Measurements from ENCODE around the gene SLC47A2. TPM values are rescaled to one million over a fixed set of nuclear protein-coding genes. Genes with fewer than 3 reads are reported as not detected.

SLC47A2 gene
- total RNA-seq, 1 donor from 2014 or later, result not detected

- no peak for DNase-seq (ENCODE audit: low read depth)
- TF ChIP-seq CTCF (conservative IDR thresholded peaks at IDR 0.05; ENCODE audit: low read depth, low read length), result no peak
- no peak overlapping the region for H3K4me3 ChIP-seq (ENCODE audit: low read depth, low read length)
These were observed 84.5 kb downstream of the SLC47A2 start for GRCh38 chr17:19631905-19632304.

GRCh38 chr17:19630661-19631060 lies 85.7 kb downstream of the SLC47A2 start:
- DNase-seq (ENCODE audit: low read depth), result no peak
- no peak overlapping the region for H3K4me3 ChIP-seq (ENCODE audit: low read depth, low read length)
- no peak for TF ChIP-seq CTCF (conservative IDR thresholded peaks at IDR 0.05; ENCODE audit: low read depth, low read length)

GRCh38 chr17:19630035-19630434 lies 86.3 kb downstream of the SLC47A2 start:
- no peak for DNase-seq (ENCODE audit: low read depth)
- H3K4me3 ChIP-seq (ENCODE audit: low read depth, low read length), result no peak overlapping the region
- no peak for TF ChIP-seq CTCF (conservative IDR thresholded peaks at IDR 0.05; ENCODE audit: low read depth, low read length)

GRCh38 chr17:19629449-19629848 lies 86.9 kb downstream of the SLC47A2 start:
- no peak overlapping the region for H3K4me3 ChIP-seq (ENCODE audit: low read depth, low read length)
- no peak for DNase-seq (ENCODE audit: low read depth)
- no peak for TF ChIP-seq CTCF (conservative IDR thresholded peaks at IDR 0.05; ENCODE audit: low read depth, low read length)

Other genes starting within 250 kb of the SLC47A2 start
- 0.52 and 1.7 TPM in 2 replicates for gene SLC47A1, start 182.7 kb downstream of the SLC47A2 start, total RNA-seq
- 27.5 and 30.9 TPM in 2 replicates for gene ALDH3A2, start 67.8 kb downstream of the SLC47A2 start, total RNA-seq
- gene ALDH3A1, start 31.7 kb upstream of the SLC47A2 start, total RNA-seq, result 3.3 TPM in 1 of 2 replicates, not detected in the other
- 14.1 and 14.4 TPM in 2 replicates for gene ULK2, start 151.4 kb upstream of the SLC47A2 start, total RNA-seq

Measured in epithelial cell of proximal tubule (primary cell).